Keratinocyte (primary cell): ENCODE measurements around the gene FA2H. TPM values are rescaled to one million over a fixed set of nuclear protein-coding genes. Genes with fewer than 3 reads are reported as not detected.

ENCODE experiments used
- DNase-seq: peaks from one replicate; pipeline ENCODE4 v3.0.0-alpha.2; 2011; ENCODE audit warnings: low read depth, missing footprints, low spot score
- FAIRE-seq: peaks from 2 replicates; lab custom pipeline; 2011; peaks lifted over from hg19 to GRCh38; lab: Jason Lieb, UNC
- H2AFZ ChIP-seq: 2 replicates; pipeline ENCODE4 v1.6.0; 2012; ENCODE audit warnings: low read length, control low read depth, inconsistent platforms; ENCODE audit not compliant: control insufficient read depth
- H3K27ac ChIP-seq: 2 replicates; pipeline ENCODE4 v1.5.1; 2011; ENCODE audit warnings: low read length; ENCODE audit not compliant: control insufficient read depth, insufficient read depth
- H3K27me3 ChIP-seq: 3 replicates; pipeline ENCODE4 v1.6.0; 2011; ENCODE audit warnings: low read length; ENCODE audit not compliant: control insufficient read depth, insufficient read depth; ENCODE audit errors: extremely low read depth
- H3K36me3 ChIP-seq, 2 experiments: 2 replicates in 1 of 2; 3 replicates in 1 of 2; pipeline ENCODE4 v1.5.1; 2011; ENCODE audit warnings: low read length in 2 of 2, mild to moderate bottlenecking in 1 of 2; ENCODE audit not compliant: control insufficient read depth in 2 of 2, insufficient read depth in 2 of 2; ENCODE audit errors: extremely low read depth in 1 of 2
- H3K4me1 ChIP-seq: 3 replicates; pipeline ENCODE4 v1.5.1; 2011; ENCODE audit warnings: low read length; ENCODE audit not compliant: control insufficient read depth, insufficient read depth; ENCODE audit errors: extremely low read depth
- H3K4me2 ChIP-seq: 3 replicates; pipeline ENCODE4 v1.6.0; 2011; ENCODE audit warnings: low read depth, low read length; ENCODE audit not compliant: control insufficient read depth, insufficient read depth; ENCODE audit errors: extremely low read depth
- H3K4me3 ChIP-seq, 3 experiments: fragments of 200-600 bp in 1 of 3; sonication (generic) in 1 of 3; 2 replicates in 2 of 3; 3 replicates in 1 of 3; pipeline ENCODE4 v1.5.1; 2011 to 2016; ENCODE audit warnings: low read length in 3 of 3, mild to moderate bottlenecking in 3 of 3, control low read depth in 2 of 3, inconsistent platforms in 1 of 3, low read depth in 1 of 3, mixed read lengths in 1 of 3, mixed run types in 1 of 3, moderate library complexity in 1 of 3; ENCODE audit not compliant: control insufficient read depth in 2 of 3, insufficient read depth in 2 of 3; ENCODE audit errors: extremely low read depth in 1 of 3
- H3K79me2 ChIP-seq: 2 replicates; pipeline ENCODE4 v1.6.0; 2012; ENCODE audit warnings: low read length; ENCODE audit not compliant: control insufficient read depth, insufficient read depth
- H3K9ac ChIP-seq: 3 replicates; pipeline ENCODE4 v1.6.0; 2011; ENCODE audit warnings: low read length; ENCODE audit not compliant: control insufficient read depth, insufficient read depth; ENCODE audit errors: extremely low read depth
- H3K9me1 ChIP-seq: 3 replicates; pipeline ENCODE4 v1.6.0; 2011; ENCODE audit warnings: low read length; ENCODE audit not compliant: control insufficient read depth, insufficient read depth; ENCODE audit errors: extremely low read depth
- H3K9me3 ChIP-seq: 2 replicates; pipeline ENCODE4 v1.5.1; 2012; ENCODE audit warnings: low read depth, low read length; ENCODE audit not compliant: control insufficient read depth
- H4K20me1 ChIP-seq: 3 replicates; pipeline ENCODE4 v1.6.0; 2011; ENCODE audit warnings: low read length; ENCODE audit not compliant: control insufficient read depth, insufficient read depth; ENCODE audit errors: extremely low read depth
- CTCF ChIP-seq, 3 experiments: IDR thresholded peaks in 1 of 3; conservative IDR thresholded peaks in 1 of 3; optimal IDR thresholded peaks in 1 of 3; 2 replicates in 2 of 3; 3 replicates in 1 of 3; pipeline versions ENCODE3 to v1.5.1; 2011; ENCODE audit warnings: low read length in 3 of 3, mild to moderate bottlenecking in 3 of 3, moderate library complexity in 2 of 3, control low read depth in 1 of 3, inconsistent platforms in 1 of 3; ENCODE audit not compliant: insufficient read depth in 2 of 3; ENCODE audit errors: extremely low read depth in 1 of 3
- EZH2 ChIP-seq: IDR thresholded peaks from one replicate; pipeline ENCODE4 v1.6.1; 2012; ENCODE audit warnings: inconsistent platforms, mild to moderate bottlenecking, low read length, moderate library complexity
- dilution Hi-C: fragments of 300-500 bp; cut with MboI; formaldehyde crosslinking; loops from one replicate; pipeline ENCODE4 v1.7.0; 2020; ENCODE audit warnings: low sequenced_read_pairs; ENCODE audit not compliant: extremely low pct_ligation_motif_present
- polyA plus RNA-seq, 5 experiments: library from polyadenylated mRNA; depleted of rRNA in 3 of 5; stranded (reverse) in 3 of 5; stranded (forward) in 1 of 5; unstranded in 1 of 5; fragments of >200 nt; gene quantifications; 1 replicate in 1 of 5; 2 replicates in 3 of 5; 3 replicates in 1 of 5; pipeline versions ENCODE4 v1.2.1 to v1.2.3, GENCODE V29; 2011 to 2012; ENCODE audit warnings: missing spikeins in 2 of 5, low read depth in 1 of 5, low replicate concordance in 1 of 5

Gene FA2H
- polyA plus RNA-seq, 1 donor (not counting 4 experiments of a cell fraction or from before 2014, with no cell fraction given) = 0.16 TPM

- H3K9me3 ChIP-seq = no peaks in the 10 kb centered on the region
- no peak overlapping the region for H2AFZ ChIP-seq
- H3K36me3 ChIP-seq = no peaks in the 10 kb centered on the region
- FAIRE-seq = no peak
- dilution Hi-C loops = no loop called here
- TF ChIP-seq CTCF (optimal IDR thresholded peaks at IDR 0.05 in 1 of 3, IDR thresholded peaks at IDR 0.05 in 1 of 3, conservative IDR thresholded peaks at IDR 0.05 in 1 of 3; ENCODE audit: extremely low read depth in 1 of 3, insufficient read depth in 2 of 3, low read length in 3 of 3) = no peak
- TF ChIP-seq EZH2 = no peak
- H3K27me3 ChIP-seq = no peaks in the 10 kb centered on the region
- DNase-seq = no peak
- H3K4me1 ChIP-seq = no peaks in the 10 kb centered on the region
- no peak overlapping the region for H3K9ac ChIP-seq
- H3K79me2 ChIP-seq = no peaks in the 10 kb centered on the region
- no peak overlapping the region for H3K4me2 ChIP-seq
- no peak overlapping the region for H3K4me3 ChIP-seq
- no peaks in the 10 kb centered on the region for H4K20me1 ChIP-seq
- no peak overlapping the region for H3K27ac ChIP-seq
- H3K9me1 ChIP-seq = no peaks in the 10 kb centered on the region
Observed at GRCh38 chr16:74757349-74757748, 17.3 kb downstream of the FA2H start.

DNA sequence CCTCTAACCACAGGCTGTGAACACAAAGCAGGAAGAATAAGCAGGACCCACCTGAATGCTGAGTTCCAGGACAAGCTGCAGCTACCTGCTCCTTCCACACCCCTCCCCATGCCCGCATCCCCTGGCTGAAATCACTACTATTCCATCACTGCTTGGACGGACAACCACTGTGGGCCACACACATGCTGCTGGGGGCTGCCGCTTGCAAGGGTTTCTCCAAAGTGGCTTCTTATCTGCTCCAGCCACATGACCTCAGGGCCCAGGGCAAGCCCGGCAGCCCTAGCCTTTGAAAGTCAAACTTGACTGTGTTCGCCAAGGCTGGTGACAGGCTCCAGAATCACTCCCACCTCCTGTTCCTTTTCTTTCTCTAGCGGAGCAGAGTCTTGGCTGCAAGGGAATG, 18.4 kb downstream of the FA2H start:
- Histone ChIP-seq H3K4me3 (no peak overlapping the region), H4K20me1 (no peaks in the 10 kb centered on the region), H3K27ac (no peak overlapping the region), H3K27me3 (no peaks in the 10 kb centered on the region), H2AFZ (no peak overlapping the region), H3K9ac (no peak overlapping the region), H3K4me2 (no peak overlapping the region), H3K9me3 (no peaks in the 10 kb centered on the region), H3K36me3 (no peaks in the 10 kb centered on the region), H3K79me2 (no peaks in the 10 kb centered on the region), H3K4me1 (no peaks in the 10 kb centered on the region), H3K9me1 (no peaks in the 10 kb centered on the region)
- dilution Hi-C loops = no loop called here
- TF ChIP-seq CTCF (optimal IDR thresholded peaks at IDR 0.05 in 1 of 3, IDR thresholded peaks at IDR 0.05 in 1 of 3, conservative IDR thresholded peaks at IDR 0.05 in 1 of 3; ENCODE audit: extremely low read depth in 1 of 3, insufficient read depth in 2 of 3, low read length in 3 of 3) (no peak), EZH2 (no peak)
- no peak for DNase-seq
- no peak for FAIRE-seq
